ENCODE results near the gene USP24. TPM values are rescaled to one million over a fixed set of nuclear protein-coding genes. Genes with fewer than 3 reads are reported as not detected.
"Not testable (repeated sequence)": the region's sequence is repeated elsewhere in the genome, so short reads cannot be mapped to it uniquely, and the experiment has no call there.

The USP24 gene
- total RNA-seq, 6 experiments from 2014 or later, result 19.9 to 28.0 (median 21.9) TPM

DNA sequence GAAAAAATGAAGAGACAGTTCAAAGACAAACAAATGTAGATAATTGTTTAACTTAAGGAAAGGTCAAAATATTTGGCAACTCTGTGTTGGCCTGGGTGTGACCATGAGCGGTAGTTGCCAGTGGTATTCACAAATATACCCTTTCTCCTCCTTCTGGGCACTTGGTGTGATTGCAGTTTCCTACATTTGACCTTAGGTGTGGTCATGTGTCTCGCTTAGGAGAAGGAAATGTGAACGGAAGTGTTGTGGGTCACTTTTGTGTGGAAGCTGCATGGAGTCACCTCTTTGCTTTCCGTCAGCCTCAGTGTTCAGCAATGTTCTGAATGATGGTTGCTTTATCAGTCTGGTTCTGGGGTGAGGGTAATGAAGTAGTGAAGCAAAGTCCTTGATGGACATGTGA, 179.3 kb downstream of the USP24 start:
- ATAC-seq (peak in 3 of 4 donors; percentile 13 to 38 (median 35)), DNase-seq (no peak)
- peak overlapping the region in 2 of 3 donors; percentile 2 to 30 for H3K27ac ChIP-seq
- H3K36me3 ChIP-seq, result no peaks in the 10 kb centered on the region
- H3K4me3 ChIP-seq, result no peak overlapping the region
- no peaks in the 10 kb centered on the region for H3K27me3 ChIP-seq
- intact Hi-C loops (cut with DNase I), result no loop called here
- no peak for TF ChIP-seq POLR2A (IDR thresholded peaks at IDR 0.05)
- peak; percentile 18 to 39 (median 24) for TF ChIP-seq CTCF (IDR thresholded peaks at IDR 0.05)
- H3K4me1 ChIP-seq, result peaks cover 0 to 55% (median 24%) of the 10 kb centered on the region in 4 donors
- WGBS (ENCODE audit: insufficient coverage, low coverage, low lambda C conversion rate, missing lambda C conversion rate), result 19% methylated on average over 4 of the region's 4 CpGs
- H3K9me3 ChIP-seq, result no peaks in the 10 kb centered on the region

DNA sequence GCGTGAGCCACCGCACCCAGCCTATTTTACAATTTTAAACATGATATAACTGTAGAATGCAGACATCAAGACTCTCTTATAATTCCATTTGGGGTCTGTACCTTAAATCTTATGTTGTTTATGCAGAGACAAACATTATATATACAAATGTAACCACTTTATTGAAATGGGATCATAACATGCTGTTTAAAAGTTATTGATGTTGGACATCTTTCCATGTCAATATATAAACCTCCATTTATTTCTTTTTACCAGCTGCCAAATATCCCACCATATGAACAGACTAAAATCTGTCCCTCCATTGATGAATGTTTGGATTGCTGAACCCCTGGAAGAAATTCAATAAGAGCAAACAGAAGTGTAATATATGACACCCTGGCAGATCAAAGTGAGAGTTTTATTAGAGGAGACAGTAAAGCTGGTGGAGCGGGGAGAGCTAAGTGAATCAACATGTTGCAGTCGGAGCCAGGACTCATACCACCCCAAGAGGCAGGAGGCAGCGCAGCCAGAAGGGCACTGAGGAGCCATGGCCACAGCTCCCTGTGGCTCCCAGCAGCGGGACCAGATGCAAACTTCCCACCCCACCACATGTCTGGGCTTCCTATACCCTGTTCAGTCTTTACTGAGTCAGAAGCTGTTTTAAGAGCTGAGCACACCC, 180.6 kb downstream of the USP24 start:
- TF ChIP-seq POLR2A (IDR thresholded peaks at IDR 0.05) (no peak), CTCF (IDR thresholded peaks at IDR 0.05) (no peak)
- H3K4me1 ChIP-seq, result peaks cover 0 to 55% (median 24%) of the 10 kb centered on the region in 4 donors
- H3K4me3 ChIP-seq, result no peak overlapping the region
- peak overlapping the region in 1 of 3 donors; percentile 72 for H3K27ac ChIP-seq
- no peaks in the 10 kb centered on the region for H3K9me3 ChIP-seq
- H3K36me3 ChIP-seq, result no peaks in the 10 kb centered on the region
- no peaks in the 10 kb centered on the region for H3K27me3 ChIP-seq
- intact Hi-C loops (cut with DNase I), result no loop called here
- WGBS (ENCODE audit: insufficient coverage, low coverage, low lambda C conversion rate, missing lambda C conversion rate), result 62% methylated on average over 3 of the region's 6 CpGs
- DNase-seq (no peak), ATAC-seq (no peak)

DNA sequence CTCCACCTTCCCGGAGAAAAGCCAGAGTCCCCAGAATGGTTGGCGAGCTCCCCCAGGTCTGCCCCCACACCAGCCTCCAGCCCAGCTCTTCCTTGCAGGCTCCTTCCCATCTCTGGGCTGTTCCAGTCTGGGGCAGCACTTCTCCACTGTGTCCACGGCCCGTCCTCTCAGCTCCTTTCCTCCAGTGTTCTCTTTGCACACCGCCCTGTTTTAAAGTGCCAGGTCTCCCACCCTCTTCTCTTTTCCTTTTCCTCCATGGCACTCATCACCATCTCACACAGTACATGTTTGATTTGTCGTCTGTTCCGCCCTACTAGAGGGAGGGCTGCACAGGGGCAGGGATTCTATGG, 181.9 kb downstream of the USP24 start:
- peak overlapping the region; percentile 33 to 78 (median 72) for H3K27ac ChIP-seq
- H3K9me3 ChIP-seq, result no peaks in the 10 kb centered on the region
- WGBS (ENCODE audit: insufficient coverage, low coverage, low lambda C conversion rate, missing lambda C conversion rate), result 27% methylated on average over 6 of the region's 7 CpGs
- peak in 1 of 3 donors; percentile 47 for DNase-seq
- peak overlapping the region in 2 of 3 donors; percentile 44 to 47 for H3K4me3 ChIP-seq
- intact Hi-C loops (cut with DNase I), result no loop called here
- no peaks in the 10 kb centered on the region for H3K36me3 ChIP-seq
- TF ChIP-seq CTCF (IDR thresholded peaks at IDR 0.05) (no peak), POLR2A (IDR thresholded peaks at IDR 0.05) (no peak)
- no peaks in the 10 kb centered on the region for H3K27me3 ChIP-seq
- H3K4me1 ChIP-seq, result peaks cover 0 to 46% (median 20%) of the 10 kb centered on the region in 4 donors
- ATAC-seq, result peak; percentile 37 to 56 (median 48)

GRCh38 chr1:55031098-55031497, 184.1 kb downstream of the USP24 start:
- ATAC-seq; DNase-seq; H3K27ac ChIP-seq; intact Hi-C loops (cut with DNase I); H3K9me3 ChIP-seq; H3K4me3 ChIP-seq; H3K36me3 ChIP-seq; H3K27me3 ChIP-seq: not testable (repeated sequence)
- H3K4me1 ChIP-seq, result peaks cover 0 to 36% (median 13%) of the 10 kb centered on the region in 4 donors
- 90% methylated on average over 5 of the region's 5 CpGs for whole genome bisulfite sequencing (ENCODE audit: insufficient coverage, low coverage, low lambda C conversion rate, missing lambda C conversion rate)

DNA sequence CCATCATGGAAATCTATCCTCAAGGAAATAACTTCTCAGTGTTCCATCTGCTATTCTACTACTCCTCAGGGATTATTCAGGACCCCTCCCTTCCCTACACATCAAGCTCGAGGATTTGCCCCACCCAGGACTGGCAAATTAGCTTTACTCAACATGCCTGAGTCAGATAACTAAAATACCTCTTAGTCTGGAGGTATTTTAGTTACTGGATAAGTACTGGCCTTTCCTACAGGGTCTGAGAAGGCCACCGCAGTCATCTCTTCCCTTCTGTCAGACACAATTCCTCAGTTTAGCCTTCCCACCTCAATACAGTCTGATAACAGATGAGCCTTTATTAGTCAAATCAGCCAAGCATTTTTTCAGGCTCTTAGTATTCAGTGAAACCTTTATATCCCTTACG, 188.5 kb downstream of the USP24 start:
- 92% methylated on average over 3 of the region's 3 CpGs for WGBS (ENCODE audit: insufficient coverage, low coverage, low lambda C conversion rate, missing lambda C conversion rate)
- H3K4me3 ChIP-seq; H3K27ac ChIP-seq; H3K4me1 ChIP-seq; ATAC-seq; H3K9me3 ChIP-seq; DNase-seq; H3K27me3 ChIP-seq; intact Hi-C loops (cut with DNase I); H3K36me3 ChIP-seq: not testable (repeated sequence)

DNA sequence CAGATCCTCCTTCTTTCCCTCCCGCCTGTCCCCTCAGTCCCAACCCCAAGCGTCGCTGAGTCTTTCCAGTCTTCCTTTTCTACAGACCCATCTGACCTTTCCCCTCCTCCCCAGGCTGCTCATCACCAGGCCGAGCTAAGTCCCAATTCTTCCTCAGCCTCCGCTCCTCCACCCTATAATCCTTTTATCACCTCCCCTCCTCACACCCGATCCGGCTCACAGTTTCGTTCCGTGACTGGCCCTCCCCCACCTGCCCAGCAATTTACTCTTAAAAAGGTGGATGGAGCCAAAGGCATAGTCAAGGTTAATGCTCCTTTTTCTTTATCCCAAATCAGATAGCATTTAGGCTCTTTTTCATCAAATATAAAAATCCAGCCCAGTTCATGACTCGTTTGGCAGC, 191.0 kb downstream of the USP24 start:
- H3K9me3 ChIP-seq; H3K4me1 ChIP-seq; H3K27me3 ChIP-seq; DNase-seq; H3K36me3 ChIP-seq; ATAC-seq; intact Hi-C loops (cut with DNase I); H3K4me3 ChIP-seq; H3K27ac ChIP-seq: not testable (repeated sequence)
- WGBS (ENCODE audit: insufficient coverage, low coverage, low lambda C conversion rate, missing lambda C conversion rate), result 71% methylated on average over 7 of the region's 10 CpGs
